ENCODE results near the gene ARHGEF7.

ARHGEF7 gene

GRCh38 chr13:111176421-111176820, 61.3 kb downstream of the ARHGEF7 start:
- TF ChIP-seq EZH2 (IDR thresholded peaks at IDR 0.05; ENCODE audit: borderline replicate concordance, low read length) = no peak
- TF ChIP-seq CTCF (IDR thresholded peaks at IDR 0.05; ENCODE audit: low read length) = no peak
- Histone ChIP-seq H3K4me2 (ENCODE audit: low read length) (no peak overlapping the region), H3K79me2 (ENCODE audit: insufficient read depth, low read length) (peaks cover 40% of the 10 kb centered on the region), H3K4me3 (ENCODE audit: low read depth, low read length, poor library complexity, severe bottlenecking) (no peak overlapping the region), H3K9ac (ENCODE audit: low read length) (no peak overlapping the region), H3K36me3 (ENCODE audit: insufficient read depth, low read length) (peaks cover 69% of the 10 kb centered on the region), H4K20me1 (ENCODE audit: insufficient read depth, low read length) (no peaks in the 10 kb centered on the region), H3K4me1 (ENCODE audit: insufficient read depth, low read length, severe bottlenecking) (peaks cover 55% of the 10 kb centered on the region), H3K9me3 (ENCODE audit: low read length) (no peaks in the 10 kb centered on the region), H2AFZ (ENCODE audit: low read length) (no peak overlapping the region), H3K27me3 (ENCODE audit: insufficient read depth, low read length) (no peaks in the 10 kb centered on the region), H3K9me2 (ENCODE audit: low read depth, low read length) (no peaks in the 10 kb centered on the region), H3K27ac (ENCODE audit: low read depth, low read length, poor library complexity, severe bottlenecking) (peak overlapping the region; percentile 91), H3F3A (ENCODE audit: insufficient read depth, low read length) (no peaks in the 10 kb centered on the region)

GRCh38 chr13:111177081-111177711, 62.1 kb downstream of the ARHGEF7 start:
- H3K27ac ChIP-seq (ENCODE audit: low read depth, low read length, poor library complexity, severe bottlenecking) = peak overlapping the region; percentile 91

GRCh38 chr13:111177921-111178320, 62.8 kb downstream of the ARHGEF7 start:
- peak overlapping the region; percentile 33; the same call in 1 of the 2 replicates for H3K9ac ChIP-seq (ENCODE audit: low read length)
- H3K4me1 ChIP-seq (ENCODE audit: insufficient read depth, low read length, severe bottlenecking) = peaks cover 58% of the 10 kb centered on the region
- H3K27ac ChIP-seq (ENCODE audit: low read depth, low read length, poor library complexity, severe bottlenecking) = peak overlapping the region; percentile 91
- no peak for TF ChIP-seq CTCF (IDR thresholded peaks at IDR 0.05; ENCODE audit: low read length)
- TF ChIP-seq EZH2 (IDR thresholded peaks at IDR 0.05; ENCODE audit: borderline replicate concordance, low read length) = no peak
- H3K4me3 ChIP-seq (ENCODE audit: low read depth, low read length, poor library complexity, severe bottlenecking) = no peak overlapping the region
- peak overlapping the region; percentile 51; the same call in 1 of the 2 replicates for H3K4me2 ChIP-seq (ENCODE audit: low read length)
- H4K20me1 ChIP-seq (ENCODE audit: insufficient read depth, low read length) = no peaks in the 10 kb centered on the region
- H3K9me3 ChIP-seq (ENCODE audit: low read length) = no peaks in the 10 kb centered on the region
- no peaks in the 10 kb centered on the region for H3K27me3 ChIP-seq (ENCODE audit: insufficient read depth, low read length)
- peaks cover 48% of the 10 kb centered on the region for H3K79me2 ChIP-seq (ENCODE audit: insufficient read depth, low read length)
- H3F3A ChIP-seq (ENCODE audit: insufficient read depth, low read length) = no peaks in the 10 kb centered on the region
- no peak overlapping the region for H2AFZ ChIP-seq (ENCODE audit: low read length)
- H3K9me2 ChIP-seq (ENCODE audit: low read depth, low read length) = no peaks in the 10 kb centered on the region
- H3K36me3 ChIP-seq (ENCODE audit: insufficient read depth, low read length) = peaks cover 67% of the 10 kb centered on the region

More at GRCh38 chr13:111177081-111177711, 62.1 kb downstream of the ARHGEF7 start:
- peaks cover 67% of the 10 kb centered on the region for H3K36me3 ChIP-seq (ENCODE audit: insufficient read depth, low read length)
- peaks cover 57% of the 10 kb centered on the region for H3K4me1 ChIP-seq (ENCODE audit: insufficient read depth, low read length, severe bottlenecking)
- no peaks in the 10 kb centered on the region for H3K9me3 ChIP-seq (ENCODE audit: low read length)
- H3K9ac ChIP-seq (ENCODE audit: low read length) = peak overlapping the region; percentile 33; the same call in 1 of the 2 replicates
- H4K20me1 ChIP-seq (ENCODE audit: insufficient read depth, low read length) = no peaks in the 10 kb centered on the region
- peak overlapping the region; percentile 20 for H3K4me3 ChIP-seq (ENCODE audit: low read depth, low read length, poor library complexity, severe bottlenecking)
- no peak overlapping the region for H2AFZ ChIP-seq (ENCODE audit: low read length)
- H3K79me2 ChIP-seq (ENCODE audit: insufficient read depth, low read length) = peaks cover 41% of the 10 kb centered on the region
- peak overlapping the region; percentile 51 for H3K4me2 ChIP-seq (ENCODE audit: low read length)
- no peaks in the 10 kb centered on the region for H3F3A ChIP-seq (ENCODE audit: insufficient read depth, low read length)
- TF ChIP-seq EZH2 (IDR thresholded peaks at IDR 0.05; ENCODE audit: borderline replicate concordance, low read length) (no peak), CTCF (IDR thresholded peaks at IDR 0.05; ENCODE audit: low read length) (no peak)
- no peaks in the 10 kb centered on the region for H3K9me2 ChIP-seq (ENCODE audit: low read depth, low read length)
- no peaks in the 10 kb centered on the region for H3K27me3 ChIP-seq (ENCODE audit: insufficient read depth, low read length)
